GM18499 (cell line): ENCODE results near the gene ARL6IP6.

Source experiments
- ATAC-seq: cut with Tn5 transposase; IDR thresholded peaks from one replicate; pipeline ENCODE4 v1.9.1; 2021; ENCODE audit warnings: moderate number of reproducible peaks; ENCODE audit not compliant: insufficient read depth, unreplicated experiment

ARL6IP6 gene

GRCh38 chr2:152718076-152718908 lies at the start of gene ARL6IP6:
ARL6IP6 (plus strand) TSS chr2:152718620; CDS start chr2:152718625, 5 bp downstream.
- peak; percentile 55 for ATAC-seq

DNA sequence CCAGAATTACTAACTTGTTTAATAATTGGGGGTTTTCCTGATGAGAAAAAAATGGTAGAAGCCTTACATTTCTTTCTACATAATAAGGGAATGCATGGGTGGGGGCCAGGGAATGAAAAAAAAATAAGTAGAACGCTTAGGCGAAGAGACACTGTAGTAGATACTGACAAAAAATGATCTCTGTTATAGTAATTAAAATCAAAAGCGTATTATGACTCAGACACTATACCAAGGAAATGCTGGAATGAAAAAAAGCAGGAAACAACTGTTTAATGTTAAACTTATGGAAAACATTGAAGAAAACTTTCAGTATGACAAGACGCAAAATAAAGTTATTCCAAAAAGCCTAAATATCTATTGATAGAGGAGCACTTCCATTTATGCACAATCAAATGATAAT lies 44.1 kb upstream of the ARL6IP6 start:
- ATAC-seq: no peak

- ATAC-seq: no peak
These were observed 42.0 kb upstream of the ARL6IP6 start for GRCh38 chr2:152676461-152676860.

DNA sequence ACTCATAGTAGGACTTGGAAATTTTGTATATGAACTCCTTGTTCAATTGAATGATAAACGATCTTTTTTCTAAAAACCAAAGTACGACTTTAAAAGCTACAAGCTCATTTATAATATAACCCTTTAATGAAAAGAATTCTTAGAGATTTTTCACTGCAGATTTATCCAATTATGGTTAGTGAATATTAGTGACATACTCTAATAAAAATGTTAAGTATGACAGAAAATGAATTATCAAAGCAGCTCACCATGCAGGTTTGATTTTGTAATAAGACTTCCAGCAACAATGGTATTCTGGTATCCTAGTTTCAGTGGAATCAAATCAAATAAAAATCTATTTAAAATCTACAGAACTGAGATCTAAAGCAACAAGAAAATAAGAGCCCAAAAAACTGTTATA lies 39.6 kb upstream of the ARL6IP6 start:
- ATAC-seq: no peak

- ATAC-seq: no peak
These were observed 35.8 kb upstream of the ARL6IP6 start for GRCh38 chr2:152682663-152683062.

GRCh38 chr2:152683400-152683799 lies 35.0 kb upstream of the ARL6IP6 start:
- ATAC-seq: no peak

DNA sequence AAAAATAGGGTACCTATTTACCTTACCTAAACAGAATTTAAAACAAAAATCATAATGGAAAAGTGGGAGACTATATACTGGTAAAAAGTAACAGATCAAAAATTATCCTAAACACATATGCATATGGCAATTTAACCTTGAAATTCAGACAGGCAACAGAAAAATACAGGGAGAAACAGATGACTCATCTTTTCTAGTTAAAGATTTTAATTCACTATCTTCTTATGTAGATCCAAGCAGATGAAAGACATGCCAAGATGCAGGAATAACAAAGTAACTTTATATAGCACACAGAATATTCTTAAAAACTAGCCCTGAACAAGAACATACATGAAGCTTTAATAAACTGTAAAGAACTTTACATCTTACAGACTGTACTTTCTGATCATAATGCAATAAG lies 32.1 kb upstream of the ARL6IP6 start:
- ATAC-seq: no peak

DNA sequence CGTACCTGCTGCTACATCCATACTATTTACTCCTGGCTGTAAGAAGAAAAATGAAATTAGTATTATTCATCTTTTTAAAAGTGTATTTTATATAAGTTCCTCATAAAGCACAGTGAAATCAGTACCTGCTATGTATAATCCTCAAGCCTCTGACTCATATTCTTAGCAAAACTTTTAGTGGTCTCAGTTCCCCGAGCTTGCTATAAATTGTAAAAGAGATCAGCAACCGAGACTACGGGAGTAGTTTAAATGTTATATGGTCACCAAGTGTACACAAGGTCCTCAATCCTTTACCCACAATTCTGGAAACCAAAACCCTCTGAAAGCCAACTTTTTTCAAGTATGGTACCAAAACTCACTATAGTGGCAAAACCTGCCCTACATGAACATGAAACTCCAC lies 25.4 kb upstream of the ARL6IP6 start:
- peak; percentile 85 for ATAC-seq

- ATAC-seq: peak; percentile 42
These were observed 24.2 kb upstream of the ARL6IP6 start for GRCh38 chr2:152694161-152694661.

GRCh38 chr2:152695763-152696162 lies 22.7 kb upstream of the ARL6IP6 start:
- no peak for ATAC-seq

DNA sequence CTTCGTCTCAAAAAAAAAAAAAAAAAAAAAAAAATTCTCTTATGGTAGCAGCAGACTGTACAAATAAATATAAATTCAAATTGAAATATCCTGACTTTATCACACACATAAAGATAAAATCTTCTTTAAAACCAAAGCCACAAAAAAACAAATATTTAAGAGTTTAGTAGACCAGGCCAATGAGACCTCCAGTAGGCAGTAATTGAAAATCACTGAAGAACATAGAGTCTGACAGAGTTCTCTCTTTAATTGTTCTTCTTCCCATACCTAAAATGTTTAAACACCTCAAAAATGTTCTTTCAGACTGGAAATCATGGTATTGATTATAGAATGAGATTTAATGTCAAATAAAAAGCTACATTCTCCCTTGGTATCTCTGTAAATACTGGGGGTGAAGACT lies 21.9 kb upstream of the ARL6IP6 start:
- ATAC-seq: no peak

- no peak for ATAC-seq
These were observed 17.2 kb upstream of the ARL6IP6 start for GRCh38 chr2:152701198-152701597.

GRCh38 chr2:152706477-152707021 lies 11.9 kb upstream of the ARL6IP6 start:
- ATAC-seq: no peak

DNA sequence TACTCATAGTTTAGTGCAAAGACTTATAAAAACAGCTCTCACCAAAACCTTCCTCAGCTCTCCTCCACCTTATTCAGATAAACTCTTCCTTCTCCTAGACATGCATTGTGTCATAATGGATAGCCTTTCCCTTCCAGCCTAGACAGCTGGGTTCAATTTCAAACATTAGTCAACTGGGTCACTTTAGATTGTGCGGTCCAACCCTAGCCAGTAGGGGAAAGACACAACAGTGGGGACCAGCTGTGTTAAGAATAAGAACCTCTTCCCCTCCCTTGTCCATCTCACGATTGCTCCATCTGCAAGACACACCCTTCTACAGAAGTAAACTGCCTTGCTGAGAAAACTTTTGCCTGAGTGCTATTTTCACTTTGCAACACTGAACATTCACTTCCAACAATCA lies 9.7 kb upstream of the ARL6IP6 start:
- no peak for ATAC-seq

DNA sequence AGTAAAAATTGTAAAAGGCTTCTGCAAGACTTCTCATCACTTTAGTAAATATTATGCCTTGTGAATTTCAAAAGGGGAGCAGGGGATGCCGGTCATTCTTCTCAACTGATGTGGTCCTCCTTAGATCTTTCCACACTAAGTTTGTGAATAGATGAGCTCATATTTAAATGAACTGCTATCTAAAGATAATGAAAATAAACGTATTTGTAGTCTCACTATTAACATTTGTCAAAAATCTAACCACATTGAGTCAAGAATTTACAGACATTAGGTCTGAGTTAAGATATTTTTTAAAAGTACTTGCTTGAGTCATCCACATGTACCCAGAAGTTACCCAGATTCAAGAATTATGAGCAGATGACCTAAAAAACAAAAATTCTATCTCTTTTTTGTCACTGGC lies 7.7 kb upstream of the ARL6IP6 start:
- ATAC-seq: no peak

GRCh38 chr2:152715112-152715511 lies 3.3 kb upstream of the ARL6IP6 start:
- ATAC-seq: no peak

DNA sequence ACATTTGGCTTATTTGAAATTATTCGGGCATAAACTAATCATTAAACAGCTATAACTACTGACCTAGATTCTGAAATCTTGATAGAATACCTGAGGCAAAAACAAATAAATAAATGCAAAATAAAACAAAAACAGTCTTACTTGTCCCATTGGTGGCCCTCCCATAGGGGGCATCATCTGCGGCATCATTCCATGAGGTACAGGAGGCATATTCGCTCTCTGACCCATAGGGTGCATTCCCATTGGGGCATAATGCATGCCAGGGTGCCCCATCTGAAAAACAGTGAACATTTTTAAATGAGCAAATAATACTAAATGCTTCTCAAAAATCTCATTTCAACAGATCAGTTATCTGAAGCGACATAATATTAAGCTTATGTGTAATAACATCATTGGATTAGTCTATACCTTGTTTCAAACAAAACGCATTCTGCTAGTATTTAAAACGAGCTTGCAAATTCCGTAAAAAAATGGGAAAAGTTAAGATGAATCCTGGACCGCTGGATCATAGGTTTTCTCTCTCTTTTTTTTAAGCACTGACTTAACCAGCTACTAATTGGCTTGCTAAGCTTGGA lies 2.5 kb upstream of the ARL6IP6 start:
- ATAC-seq: no peak

- ATAC-seq: no peak
These were observed 1.6 kb upstream of the ARL6IP6 start for GRCh38 chr2:152716805-152717227.

DNA sequence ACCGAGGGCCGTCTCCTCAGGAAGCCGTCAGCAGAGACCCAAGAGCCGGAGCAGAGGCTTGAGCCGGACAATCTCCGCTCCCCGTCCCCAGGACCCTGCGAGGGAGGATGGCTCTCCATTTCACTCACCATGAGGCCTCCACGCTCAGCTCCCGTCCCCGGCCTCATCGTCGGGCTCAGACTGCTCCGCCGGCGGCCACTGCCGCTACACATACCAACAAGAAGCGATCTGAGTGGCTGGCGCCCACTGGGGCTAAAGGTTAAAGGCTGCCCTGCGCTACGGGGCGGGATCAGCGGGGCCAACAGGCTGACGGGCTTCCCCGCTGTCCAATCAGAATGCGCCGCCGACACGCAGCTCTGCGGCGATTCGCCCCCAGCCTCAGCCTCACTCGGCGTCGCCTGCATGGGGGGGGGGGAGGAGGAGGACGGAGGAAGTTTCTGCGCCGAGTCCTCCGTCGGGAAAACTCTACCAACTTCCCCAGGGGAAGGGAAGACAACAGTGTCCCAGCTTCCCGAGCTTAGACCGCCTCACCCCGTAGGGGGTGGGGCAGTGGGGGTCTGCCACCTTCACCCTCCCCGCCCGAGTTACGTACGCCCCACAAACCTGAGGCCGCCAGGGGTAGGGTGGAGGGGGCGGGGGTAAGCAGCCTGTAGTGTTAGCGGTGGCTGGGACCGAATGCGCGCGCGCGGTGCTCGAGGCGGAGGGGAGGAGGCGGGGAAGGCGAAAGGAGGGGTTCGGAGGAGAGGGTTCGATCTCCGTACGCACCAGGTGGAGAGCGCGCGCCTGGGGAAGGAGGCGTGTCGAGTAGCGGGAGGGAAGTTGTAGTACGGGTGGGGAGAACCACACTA lies 968 bp upstream of the ARL6IP6 start, which contains the start of gene PRPF40A:
TSS of gene PRPF40A (minus strand) at position 234 of the 848 bp plus-strand sequence. CDS start at position 212, 22 bp downstream.
- ATAC-seq: peak; percentile 59

DNA sequence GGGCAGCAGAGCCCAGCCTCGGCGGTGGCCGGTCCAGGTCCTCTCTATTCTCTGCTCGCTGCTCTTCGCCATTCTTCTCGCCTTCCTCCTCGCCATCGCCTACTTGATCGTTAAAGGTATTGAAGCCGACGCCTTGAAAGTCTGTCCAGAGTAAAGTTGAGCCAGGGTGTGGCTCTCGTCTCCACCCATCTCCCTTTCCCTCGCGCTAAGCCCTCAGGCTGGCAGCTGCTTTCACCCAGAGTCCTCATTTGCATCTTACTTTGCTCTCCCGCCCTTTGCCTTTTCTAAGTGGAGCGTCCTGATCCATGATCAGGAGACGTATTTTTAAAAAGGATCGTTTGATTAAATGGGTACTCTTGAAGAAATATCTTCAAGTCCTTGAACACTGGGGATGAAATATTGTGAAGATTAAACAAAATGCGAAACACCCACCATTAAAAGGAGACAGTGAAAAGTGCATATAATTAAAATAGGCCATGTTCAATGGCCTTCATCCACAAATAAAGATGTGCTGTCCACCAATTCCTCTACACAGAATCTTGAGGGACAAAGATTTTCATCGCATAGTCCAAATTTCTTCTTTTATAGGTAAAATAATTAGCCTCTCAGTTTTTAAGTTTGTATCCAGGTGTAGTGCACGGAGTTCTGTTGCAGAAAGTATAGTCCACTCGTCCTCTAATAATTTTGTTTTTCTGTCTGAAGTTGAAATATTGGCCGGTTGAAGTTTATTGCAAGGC lies 657 bp downstream of the ARL6IP6 start:
- ATAC-seq: peak; percentile 22
